HG02678 (cell line): ENCODE measurements around the gene GLYR1.
"Not testable (repeated sequence)": the region's sequence is repeated elsewhere in the genome, so short reads cannot be mapped to it uniquely, and the experiment has no call there.

ENCODE experiments used
- ATAC-seq: cut with Tn5 transposase; IDR thresholded peaks from one replicate; pipeline ENCODE4 v1.9.1; 2021; ENCODE audit warnings: mild to moderate bottlenecking, moderate library complexity; ENCODE audit not compliant: unreplicated experiment

Gene GLYR1

GRCh38 chr16:4790261-4790660 lies 56.8 kb downstream of the GLYR1 start:
- ATAC-seq = no peak

- no peak for ATAC-seq
Observed at GRCh38 chr16:4788910-4789309, 58.2 kb downstream of the GLYR1 start.

- ATAC-seq = no peak
Observed at GRCh38 chr16:4788489-4788889, 58.6 kb downstream of the GLYR1 start.

GRCh38 chr16:4787627-4788482 lies 59.2 kb downstream of the GLYR1 start, which contains the start of gene SEPTIN12:
SEPTIN12 (minus strand) TSS chr16:4788345; CDS start chr16:4787645, 700 bp downstream.
- ATAC-seq = no peak

- ATAC-seq = no peak
Observed at GRCh38 chr16:4787068-4787467, 60.0 kb downstream of the GLYR1 start.

GRCh38 chr16:4785758-4786433 lies 61.2 kb downstream of the GLYR1 start:
- ATAC-seq = no peak

GRCh38 chr16:4784444-4784987 lies 62.6 kb downstream of the GLYR1 start:
- ATAC-seq = not testable (repeated sequence)

- no peak for ATAC-seq
Observed at GRCh38 chr16:4783951-4784336, 63.1 kb downstream of the GLYR1 start.

GRCh38 chr16:4783251-4783950 lies 63.7 kb downstream of the GLYR1 start:
- ATAC-seq = no peak

GRCh38 chr16:4780235-4780634 lies 66.9 kb downstream of the GLYR1 start:
- ATAC-seq = no peak

GRCh38 chr16:4778050-4778392 lies 69.1 kb downstream of the GLYR1 start:
- ATAC-seq = no peak

- no peak for ATAC-seq
Observed at GRCh38 chr16:4777339-4778049, 69.6 kb downstream of the GLYR1 start.

- ATAC-seq = no peak
Observed at GRCh38 chr16:4776141-4776705, 70.9 kb downstream of the GLYR1 start.

GRCh38 chr16:4775005-4775404 lies 72.1 kb downstream of the GLYR1 start:
- no peak for ATAC-seq

- no peak for ATAC-seq
Observed at GRCh38 chr16:4772351-4772750, 74.7 kb downstream of the GLYR1 start.

GRCh38 chr16:4771646-4772045 lies 75.4 kb downstream of the GLYR1 start:
- no peak for ATAC-seq

- ATAC-seq = no peak
Observed at GRCh38 chr16:4769306-4769638, 77.8 kb downstream of the GLYR1 start.

- ATAC-seq = peak; percentile 73
Observed at GRCh38 chr16:4768549-4769305, 78.4 kb downstream of the GLYR1 start.

- no peak for ATAC-seq
Observed at GRCh38 chr16:4767872-4768548, 79.1 kb downstream of the GLYR1 start.
